Osteoblast (primary cell): ENCODE measurements around the gene ATP5PO. TPM values are rescaled to one million over a fixed set of nuclear protein-coding genes. Genes with fewer than 3 reads are reported as not detected.
"Not testable (repeated sequence)": the region's sequence is repeated elsewhere in the genome, so short reads cannot be mapped to it uniquely, and the experiment has no call there.

Experiments
- DNase-seq: peaks from one replicate; pipeline ENCODE4 v3.0.0; 2011; ENCODE audit warnings: low spot score, mixed read lengths; ENCODE audit not compliant: insufficient read length; ENCODE audit errors: missing footprints
- H2AFZ ChIP-seq: 2 replicates; pipeline ENCODE4 v1.6.0; 2011; ENCODE audit warnings: mild to moderate bottlenecking, low read length
- H3K27ac ChIP-seq: 2 replicates; pipeline ENCODE4 v1.5.1; 2011; ENCODE audit warnings: mild to moderate bottlenecking, low read depth, low read length, moderate library complexity
- H3K27me3 ChIP-seq: 2 replicates; pipeline ENCODE4 v1.6.0; 2012; ENCODE audit warnings: mild to moderate bottlenecking, control low read depth, inconsistent platforms, low read length, moderate library complexity; ENCODE audit not compliant: insufficient read depth
- H3K36me3 ChIP-seq: 2 replicates; pipeline ENCODE4 v1.5.1; 2011; ENCODE audit warnings: mild to moderate bottlenecking, low read length, control low read depth, moderate library complexity; ENCODE audit not compliant: insufficient read depth
- H3K4me1 ChIP-seq: 2 replicates; pipeline ENCODE4 v1.5.1; 2011; ENCODE audit warnings: mild to moderate bottlenecking, low read length, control low read depth, moderate library complexity; ENCODE audit not compliant: insufficient read depth
- H3K4me2 ChIP-seq: 2 replicates; pipeline ENCODE4 v1.6.0; 2011; ENCODE audit warnings: mild to moderate bottlenecking, low read length; ENCODE audit not compliant: insufficient read depth
- H3K4me3 ChIP-seq: fragments of 200-600 bp; sonication (generic); 3 replicates; pipeline ENCODE4 v1.5.1; 2012; ENCODE audit warnings: mild to moderate bottlenecking, low read length, inconsistent platforms; ENCODE audit not compliant: insufficient read depth
- H3K79me2 ChIP-seq: 2 replicates; pipeline ENCODE4 v1.6.0; 2012; ENCODE audit warnings: mild to moderate bottlenecking, low read length, control low read depth, inconsistent platforms; ENCODE audit not compliant: insufficient read depth
- H3K9me3 ChIP-seq: 2 replicates; pipeline ENCODE4 v1.5.1; 2011; ENCODE audit warnings: low read depth, low read length, control low read depth
- H4K20me1 ChIP-seq: 2 replicates; pipeline ENCODE4 v1.6.0; 2012; ENCODE audit warnings: mild to moderate bottlenecking, low read length, control low read depth; ENCODE audit not compliant: insufficient read depth
- total RNA-seq: library from RNA; depleted of rRNA; stranded (reverse); fragments of >200 nt; gene quantifications from 2 replicates; pipeline ENCODE4 v1.2.3, GENCODE V29; 2012
- TF ChIP-seq, protein P1 (sequence below): IDR thresholded peaks from 2 replicates; pipeline ENCODE4 v1.5.1; 2011; ENCODE audit warnings: mild to moderate bottlenecking, low read depth, low read length, moderate library complexity; ENCODE audit errors: extremely low read depth

Gene ATP5PO
- total RNA-seq, 1 donor, result 115 TPM

DNA sequence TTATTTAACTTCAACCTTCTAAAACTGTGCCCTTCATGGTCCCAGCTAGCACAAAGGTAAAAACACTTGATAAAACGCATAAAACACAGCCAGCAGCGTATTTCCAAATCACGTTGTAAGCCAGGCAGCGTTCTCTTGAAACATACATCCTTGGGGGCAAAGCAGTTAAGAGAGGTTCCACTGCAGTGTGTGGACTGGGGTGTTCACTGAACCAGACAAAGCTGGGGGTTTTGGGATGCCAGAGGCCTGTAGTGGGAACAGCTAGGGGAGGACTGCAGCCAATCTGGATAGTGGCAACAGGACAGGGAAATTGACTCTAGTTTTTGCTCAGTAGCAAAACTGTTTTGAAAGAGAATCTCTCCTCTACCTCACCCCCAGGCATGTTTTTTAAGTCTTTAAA is 21.5 kb upstream of the ATP5PO start:
- H3K4me3 ChIP-seq, result no peak overlapping the region
- no peak overlapping the region for H3K4me2 ChIP-seq
- no peak overlapping the region for H3K27ac ChIP-seq
- peaks cover 12% of the 10 kb centered on the region for H3K4me1 ChIP-seq
- H3K79me2 ChIP-seq, result no peaks in the 10 kb centered on the region
- no peaks in the 10 kb centered on the region for H3K9me3 ChIP-seq
- no peaks in the 10 kb centered on the region for H3K27me3 ChIP-seq
- H4K20me1 ChIP-seq, result no peaks in the 10 kb centered on the region
- TF ChIP-seq, protein P1, sequence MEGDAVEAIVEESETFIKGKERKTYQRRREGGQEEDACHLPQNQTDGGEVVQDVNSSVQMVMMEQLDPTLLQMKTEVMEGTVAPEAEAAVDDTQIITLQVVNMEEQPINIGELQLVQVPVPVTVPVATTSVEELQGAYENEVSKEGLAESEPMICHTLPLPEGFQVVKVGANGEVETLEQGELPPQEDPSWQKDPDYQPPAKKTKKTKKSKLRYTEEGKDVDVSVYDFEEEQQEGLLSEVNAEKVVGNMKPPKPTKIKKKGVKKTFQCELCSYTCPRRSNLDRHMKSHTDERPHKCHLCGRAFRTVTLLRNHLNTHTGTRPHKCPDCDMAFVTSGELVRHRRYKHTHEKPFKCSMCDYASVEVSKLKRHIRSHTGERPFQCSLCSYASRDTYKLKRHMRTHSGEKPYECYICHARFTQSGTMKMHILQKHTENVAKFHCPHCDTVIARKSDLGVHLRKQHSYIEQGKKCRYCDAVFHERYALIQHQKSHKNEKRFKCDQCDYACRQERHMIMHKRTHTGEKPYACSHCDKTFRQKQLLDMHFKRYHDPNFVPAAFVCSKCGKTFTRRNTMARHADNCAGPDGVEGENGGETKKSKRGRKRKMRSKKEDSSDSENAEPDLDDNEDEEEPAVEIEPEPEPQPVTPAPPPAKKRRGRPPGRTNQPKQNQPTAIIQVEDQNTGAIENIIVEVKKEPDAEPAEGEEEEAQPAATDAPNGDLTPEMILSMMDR, result no peak
- H2AFZ ChIP-seq, result no peak overlapping the region
- DNase-seq, result no peak
- no peaks in the 10 kb centered on the region for H3K36me3 ChIP-seq

DNA sequence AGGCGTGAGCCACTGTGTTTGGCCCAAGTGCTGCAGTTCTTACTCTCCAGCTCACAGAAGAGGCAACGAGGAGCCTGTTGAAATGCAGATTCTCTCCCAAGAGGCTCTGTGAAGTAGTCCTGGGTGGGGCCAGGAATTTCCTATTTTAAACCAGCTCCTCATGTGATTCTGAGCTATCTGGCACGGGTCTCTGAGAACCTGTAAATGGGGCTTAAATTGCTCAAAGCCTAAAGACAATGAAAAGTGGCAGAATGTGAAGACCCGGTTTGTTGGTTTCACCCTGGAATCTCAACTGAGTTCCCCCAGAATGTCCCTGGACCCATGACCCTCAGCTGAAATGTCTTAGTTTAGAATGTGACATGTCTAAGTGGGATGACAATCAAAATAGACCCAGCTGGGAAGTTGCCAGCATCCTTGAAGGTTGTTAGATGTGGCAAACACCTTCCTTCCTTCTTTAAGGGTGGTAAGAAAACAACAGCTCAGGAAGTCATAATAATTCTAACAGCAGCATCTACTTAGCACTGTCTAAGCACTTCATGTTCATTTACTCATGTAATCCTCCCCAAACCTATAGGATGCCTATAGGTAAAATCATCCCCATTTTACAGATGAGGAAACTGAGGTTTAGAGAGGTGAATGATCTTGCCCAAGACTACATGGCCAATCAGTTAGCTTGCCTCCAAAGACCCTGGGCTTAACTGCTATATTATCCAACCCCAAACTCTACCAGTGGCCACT is 20.9 kb upstream of the ATP5PO start:
- Histone ChIP-seq H3K9me3 (no peaks in the 10 kb centered on the region), H4K20me1 (no peaks in the 10 kb centered on the region), H3K4me2 (no peak overlapping the region), H3K79me2 (no peaks in the 10 kb centered on the region), H3K4me1 (peaks cover 13% of the 10 kb centered on the region), H3K27me3 (no peaks in the 10 kb centered on the region), H3K27ac (no peak overlapping the region), H3K36me3 (no peaks in the 10 kb centered on the region), H3K4me3 (no peak overlapping the region), H2AFZ (peak overlapping the region; percentile 3)
- TF ChIP-seq, protein P1, result no peak
- no peak for DNase-seq

DNA sequence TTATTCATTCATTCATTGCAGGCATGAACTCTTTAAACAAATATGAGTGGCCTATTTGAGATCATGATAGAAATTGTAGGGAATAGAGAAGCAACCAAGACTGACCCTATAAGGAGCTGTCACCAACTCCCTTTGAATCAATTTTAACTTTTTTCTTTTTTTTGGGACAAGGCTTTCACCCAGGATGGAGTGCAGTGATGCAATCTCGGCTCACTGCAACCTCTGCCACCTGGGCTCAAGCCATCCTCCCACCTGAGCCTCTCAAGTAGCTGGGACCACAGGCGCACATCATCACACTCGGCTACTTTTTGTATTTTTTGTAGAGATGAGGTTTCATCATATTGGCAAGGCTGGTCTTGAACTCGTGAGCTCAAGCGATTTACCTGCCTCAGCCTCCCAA is 17.1 kb upstream of the ATP5PO start:
- Histone ChIP-seq H3K9me3 (no peaks in the 10 kb centered on the region), H4K20me1 (no peaks in the 10 kb centered on the region), H3K36me3 (no peaks in the 10 kb centered on the region), H2AFZ (peak overlapping the region; percentile 98), H3K4me3 (no peak overlapping the region), H3K4me2 (peak overlapping the region; percentile 99), H3K4me1 (peaks cover 4% of the 10 kb centered on the region), H3K79me2 (no peaks in the 10 kb centered on the region), H3K27me3 (no peaks in the 10 kb centered on the region), H3K27ac (no peak overlapping the region)
- no peak for DNase-seq
- TF ChIP-seq, protein P1, result no peak

DNA sequence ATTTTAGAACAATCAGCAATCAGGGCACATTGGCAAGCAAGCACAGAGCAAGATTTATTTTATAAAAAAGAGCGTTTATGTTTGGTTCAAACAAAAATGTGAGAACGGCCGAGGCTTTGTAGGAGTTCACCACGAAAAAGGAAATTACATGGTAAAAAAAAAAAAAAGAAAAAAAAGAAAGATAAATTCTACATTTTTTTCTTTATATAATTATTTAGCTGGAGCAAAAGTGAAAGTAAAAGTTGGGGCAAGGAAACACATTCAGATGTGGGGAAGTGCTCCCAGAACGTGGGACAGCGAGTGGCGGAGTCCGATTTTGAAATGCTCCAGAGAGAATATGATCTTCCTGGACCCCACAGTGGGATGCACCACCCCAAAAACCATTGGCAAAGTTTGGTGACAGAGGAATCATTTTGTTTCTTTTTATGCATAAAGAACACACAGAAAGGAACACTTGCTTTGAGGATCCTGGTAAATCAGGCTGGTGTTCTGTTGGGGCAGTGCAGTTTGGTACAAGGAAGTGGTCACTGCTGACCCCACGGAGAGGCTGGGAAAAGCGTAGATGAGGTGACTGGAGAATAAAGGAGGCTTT is 16.3 kb upstream of the ATP5PO start:
- Histone ChIP-seq H3K79me2 (no peaks in the 10 kb centered on the region), H3K27ac (peak overlapping the region; percentile 79), H3K36me3 (no peaks in the 10 kb centered on the region), H3K4me1 (peaks cover 4% of the 10 kb centered on the region), H2AFZ (peak overlapping the region; percentile 98), H4K20me1 (no peaks in the 10 kb centered on the region), H3K4me2 (peak overlapping the region; percentile 99), H3K4me3 (peak overlapping the region; percentile 85), H3K9me3 (no peaks in the 10 kb centered on the region), H3K27me3 (no peaks in the 10 kb centered on the region)
- DNase-seq, result no peak
- TF ChIP-seq, protein P1, result no peak

DNA sequence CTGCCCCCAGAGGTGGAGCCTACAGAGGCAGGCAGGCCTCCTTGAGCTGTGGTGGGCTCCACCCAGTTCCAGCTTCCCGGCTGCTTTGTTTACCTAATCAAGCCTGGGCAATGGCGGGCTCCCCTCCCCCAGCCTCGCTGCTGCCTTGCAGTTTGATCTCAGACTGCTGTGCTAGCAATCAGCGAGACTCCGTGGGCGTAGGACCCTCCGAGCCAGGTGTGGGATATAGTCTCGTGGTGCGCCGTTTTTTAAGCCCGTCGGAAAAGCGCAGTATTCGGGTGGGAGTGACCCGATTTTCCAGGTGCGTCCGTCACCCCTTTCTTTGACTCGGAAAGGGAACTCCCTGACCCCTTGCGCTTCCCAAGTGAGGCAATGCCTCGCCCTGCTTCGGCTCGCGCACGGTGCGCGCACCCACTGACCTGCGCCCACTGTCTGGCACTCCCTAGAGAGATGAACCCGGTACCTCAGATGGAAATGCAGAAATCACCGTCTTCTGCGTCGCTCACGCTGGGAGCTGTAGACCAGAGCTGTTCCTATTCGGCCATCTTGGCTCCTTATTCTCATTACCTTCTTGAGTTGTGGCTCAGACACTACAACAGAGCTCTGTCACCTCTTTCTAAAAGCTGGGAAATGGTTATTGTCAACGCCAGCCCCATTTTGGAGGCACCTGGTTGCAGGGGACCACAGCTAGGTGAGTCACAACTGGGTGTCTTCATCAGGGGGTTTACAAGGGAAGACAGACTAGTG is 15.6 kb upstream of the ATP5PO start:
- not testable (repeated sequence) for H3K36me3 ChIP-seq, H3K27me3 ChIP-seq, H3K4me1 ChIP-seq, H3K79me2 ChIP-seq, H4K20me1 ChIP-seq, H3K9me3 ChIP-seq
- H3K4me2 ChIP-seq, result peak overlapping the region; percentile 99
- peak overlapping the region; percentile 66 for H3K27ac ChIP-seq
- peak; percentile 84 for DNase-seq
- peak overlapping the region; percentile 98 for H2AFZ ChIP-seq
- H3K4me3 ChIP-seq, result peak overlapping the region; percentile 85

GRCh38 chr21:33926248-33926647 is 10.6 kb upstream of the ATP5PO start:
- not testable (repeated sequence) for H3K4me1 ChIP-seq, H3K4me2 ChIP-seq, H3K36me3 ChIP-seq, H3K27me3 ChIP-seq, H3K27ac ChIP-seq, H2AFZ ChIP-seq, H3K9me3 ChIP-seq, H4K20me1 ChIP-seq, H3K79me2 ChIP-seq, H3K4me3 ChIP-seq, DNase-seq
